Measurements from ENCODE around the gene FPGS. TPM values are rescaled to one million over a fixed set of nuclear protein-coding genes. Genes with fewer than 3 reads are reported as not detected.

FPGS gene
- polyA plus RNA-seq, 6 donors from 2014 or later = 52.2 to 78.0 (median 59.1) TPM

GRCh38 chr9:127860779-127861178, 58.1 kb downstream of the FPGS start:
- Mint-ChIP-seq H3K9me3 (no peaks in the 10 kb centered on the region), H3K36me3 (no peaks in the 10 kb centered on the region), H3K4me1 (peaks cover 53 to 75% (median 60%) of the 10 kb centered on the region in 3 donors), H3K27me3 (no peaks in the 10 kb centered on the region), H3K27ac (peak overlapping the region; percentile 83 to 99 (median 99)), H3K4me3 (peak overlapping the region in 5 of 8 donors; percentile 12 to 78 (median 59))
- ATAC-seq (ENCODE audit: low read depth in 2 of 2) (no peak), DNase-seq (no peak)

GRCh38 chr9:127862075-127863011, 59.7 kb downstream of the FPGS start:
- H3K36me3 Mint-ChIP-seq = no peaks in the 10 kb centered on the region

GRCh38 chr9:127863191-127863621, 60.5 kb downstream of the FPGS start:
- Mint-ChIP-seq H3K27me3 (no peaks in the 10 kb centered on the region), H3K27ac (peak overlapping the region; percentile 98 to 99 (median 99)), H3K36me3 (no peaks in the 10 kb centered on the region), H3K4me3 (peak overlapping the region in 5 of 8 donors; percentile 22 to 83 (median 64)), H3K9me3 (no peaks in the 10 kb centered on the region), H3K4me1 (peaks cover 47 to 76% (median 50%) of the 10 kb centered on the region in 3 donors)
- DNase-seq (no peak), ATAC-seq (ENCODE audit: low read depth in 2 of 2) (no peak)

More at GRCh38 chr9:127862075-127863011, 59.7 kb downstream of the FPGS start:
- no peaks in the 10 kb centered on the region for H3K9me3 Mint-ChIP-seq
- H3K4me1 Mint-ChIP-seq = peaks cover 52 to 84% (median 57%) of the 10 kb centered on the region in 3 donors
- DNase-seq (peak; percentile 83), ATAC-seq (ENCODE audit: low read depth in 2 of 2) (peak; percentile 78 to 80)
- peak overlapping the region; percentile 19 to 83 (median 66) for H3K4me3 Mint-ChIP-seq
- H3K27me3 Mint-ChIP-seq = no peaks in the 10 kb centered on the region
- H3K27ac Mint-ChIP-seq = peak overlapping the region; percentile 98 to 99 (median 99)

Other genes starting within 250 kb of the FPGS start
- gene STXBP1, start 190.6 kb upstream of the FPGS start, polyA plus RNA-seq (ENCODE audit: low read depth in 6 of 6) = under 1 TPM in 1 of 6 donors, not detected in 5; 0.31 TPM
- under 1 TPM in 3 of 6 donors, not detected in 3; 0.13 to 0.46 (median 0.40) TPM for gene CFAP157, start 95.9 kb upstream of the FPGS start, polyA plus RNA-seq (ENCODE audit: low read depth in 6 of 6)
- gene PTRH1, start 87.2 kb upstream of the FPGS start, polyA plus RNA-seq (ENCODE audit: low read depth in 6 of 6) = 10 to 100 TPM in 3 of 6 donors, 1 to 10 TPM in 3; 7.0 to 25.2 (median 10.5) TPM
- under 1 TPM in 1 of 6 donors, not detected in 5; 0.66 TPM for gene TTC16, start 86.8 kb upstream of the FPGS start, polyA plus RNA-seq (ENCODE audit: low read depth in 6 of 6)
- gene TOR2A, start 67.6 kb upstream of the FPGS start, polyA plus RNA-seq (ENCODE audit: low read depth in 6 of 6) = 10 to 100 TPM; 24.9 to 40.0 (median 27.3) TPM
- 10 to 100 TPM; 29.8 to 87.0 (median 34.7) TPM for gene SH2D3C, start 24.2 kb upstream of the FPGS start, polyA plus RNA-seq (ENCODE audit: low read depth in 6 of 6)
- gene CDK9, start 16.8 kb upstream of the FPGS start, polyA plus RNA-seq (ENCODE audit: low read depth in 6 of 6) = 10 to 100 TPM; 37.3 to 88.8 (median 43.2) TPM
- gene ENG, start 51.8 kb downstream of the FPGS start, polyA plus RNA-seq (ENCODE audit: low read depth in 6 of 6) = 1 to 10 TPM in 5 of 6 donors, not detected in 1; 3.5 to 8.2 (median 5.8) TPM
- gene AK1, start 74.8 kb downstream of the FPGS start, polyA plus RNA-seq (ENCODE audit: low read depth in 6 of 6) = not detected
- gene ST6GALNAC6, start 96.7 kb downstream of the FPGS start, polyA plus RNA-seq (ENCODE audit: low read depth in 6 of 6) = 10 to 100 TPM; 17.2 to 27.8 (median 19.8) TPM
- gene ST6GALNAC4, start 114.2 kb downstream of the FPGS start, polyA plus RNA-seq (ENCODE audit: low read depth in 6 of 6) = 10 to 100 TPM; 19.7 to 36.6 (median 25.0) TPM
- gene PIP5KL1, start 127.9 kb downstream of the FPGS start, polyA plus RNA-seq (ENCODE audit: low read depth in 6 of 6) = 1 to 10 TPM in 1 of 6 donors, under 1 TPM in 1, not detected in 4; 0.73 to 1.0 TPM
- gene DPM2, start 135.0 kb downstream of the FPGS start, polyA plus RNA-seq (ENCODE audit: low read depth in 6 of 6) = 10 to 100 TPM; 46.3 to 78.7 (median 54.2) TPM
- gene EEIG1, start 178.1 kb downstream of the FPGS start, polyA plus RNA-seq (ENCODE audit: low read depth in 6 of 6) = 10 to 100 TPM; 12.3 to 36.9 (median 21.6) TPM

All from naive B cell (primary cell).